Caki2 (cell line): ENCODE measurements around the gene HSD17B1. TPM values are rescaled to one million over a fixed set of nuclear protein-coding genes. Genes with fewer than 3 reads are reported as not detected.
A peak's percentile ranks its signal among the peaks of the same experiment; 100 is the strongest.

Source experiments
- DNase-seq: peaks from one replicate; pipeline ENCODE4 v3.0.0-alpha.2; 2015; ENCODE audit warnings: low read depth
- in situ Hi-C: cut with HindIII; loops from 2 replicates; pipeline ENCODE4 v1.10.0; 2016; ENCODE audit warnings: low sequenced_read_pairs, low pct_unique_long_range_greater_than_20kb, mixed read lengths
- total RNA-seq: library from RNA; depleted of rRNA; stranded (reverse); fragments of >200 nt; shearing (Covaris generic); gene quantifications from 2 replicates; pipeline ENCODE4 v1.2.3, GENCODE V29; 2014; ENCODE audit warnings: low replicate concordance

The HSD17B1 gene
- total RNA-seq, 1 experiment from 2014 or later: not detected

DNA sequence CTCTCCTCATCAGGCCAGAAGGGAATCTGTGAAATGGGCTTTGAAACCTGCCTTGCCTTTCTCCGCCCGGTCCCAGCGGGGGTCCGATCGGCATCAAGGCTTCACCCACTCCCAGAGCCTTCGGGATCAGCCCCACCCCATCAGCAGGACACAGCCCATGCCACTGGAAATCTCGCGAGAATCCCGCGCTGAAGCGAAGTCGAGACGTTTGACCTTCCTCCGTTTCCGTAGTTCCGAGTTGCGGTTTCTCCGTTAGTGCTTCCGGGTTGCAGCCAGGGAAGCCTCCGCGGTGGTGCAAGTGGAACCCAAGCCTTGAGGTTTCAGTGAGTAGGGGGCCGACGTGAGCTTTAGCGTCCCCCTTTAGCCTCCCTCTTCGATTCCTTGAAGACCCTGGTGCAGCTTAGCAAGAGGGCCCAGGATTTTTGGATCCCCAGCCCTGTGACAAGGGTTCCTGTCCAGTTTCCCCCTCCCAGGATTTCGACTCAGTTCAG lies 9.2 kb downstream of the HSD17B1 start, which contains the start of gene COASY:
Gene COASY, plus strand, starts transcription at position 252 of the 491 bp plus-strand sequence. CDS start 475 bp downstream, outside the sequence.
- DNase-seq: peak; percentile 89
- in situ Hi-C loops: no loop called here

DNA sequence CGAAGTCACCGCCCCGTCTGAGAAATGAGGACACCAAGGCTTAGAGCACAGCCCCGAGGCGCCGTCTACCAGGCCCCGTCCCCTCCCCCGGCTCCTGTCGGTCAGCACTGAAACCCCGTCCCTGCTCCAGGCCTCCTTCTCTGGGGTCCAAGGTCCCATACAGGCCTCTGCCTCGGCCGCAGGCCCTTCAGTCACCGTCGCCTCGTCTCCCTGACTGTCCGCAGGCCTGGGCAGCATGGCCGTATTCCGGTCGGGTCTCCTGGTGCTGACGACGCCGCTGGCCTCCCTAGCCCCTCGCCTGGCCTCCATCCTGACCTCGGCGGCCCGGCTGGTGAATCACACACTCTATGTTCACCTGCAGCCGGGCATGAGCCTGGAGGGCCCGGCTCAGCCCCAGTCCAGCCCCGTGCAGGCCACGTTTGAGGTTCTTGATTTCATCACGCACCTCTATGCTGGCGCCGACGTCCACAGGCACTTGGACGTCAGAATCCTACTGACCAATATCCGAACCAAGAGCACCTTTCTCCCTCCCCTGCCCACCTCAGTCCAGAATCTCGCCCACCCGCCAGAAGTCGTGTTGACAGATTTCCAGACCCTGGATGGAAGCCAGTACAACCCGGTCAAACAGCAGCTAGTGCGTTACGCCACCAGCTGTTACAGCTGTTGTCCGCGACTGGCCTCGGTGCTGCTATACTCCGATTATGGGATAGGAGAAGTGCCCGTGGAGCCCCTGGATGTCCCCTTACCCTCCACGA lies 9.8 kb downstream of the HSD17B1 start:
- in situ Hi-C loops: no loop called here
- no peak for DNase-seq

DNA sequence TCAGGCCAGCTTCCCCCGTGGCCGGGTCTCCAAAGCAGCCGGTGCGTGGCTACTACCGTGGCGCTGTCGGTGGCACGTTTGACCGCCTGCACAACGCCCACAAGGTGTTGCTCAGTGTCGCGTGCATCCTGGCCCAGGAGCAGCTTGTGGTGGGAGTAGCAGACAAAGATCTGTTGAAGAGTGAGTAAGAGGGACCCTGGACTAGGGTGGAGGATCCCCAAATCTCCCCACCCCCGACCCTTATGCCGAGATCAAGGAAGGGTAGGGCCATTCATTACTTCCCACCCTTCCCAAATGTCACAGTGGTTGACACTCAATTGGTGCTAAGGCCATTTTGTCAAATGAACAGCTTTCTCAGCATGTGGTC lies 10.4 kb downstream of the HSD17B1 start:
- DNase-seq: peak; percentile 25
- in situ Hi-C loops: no loop called here

DNA sequence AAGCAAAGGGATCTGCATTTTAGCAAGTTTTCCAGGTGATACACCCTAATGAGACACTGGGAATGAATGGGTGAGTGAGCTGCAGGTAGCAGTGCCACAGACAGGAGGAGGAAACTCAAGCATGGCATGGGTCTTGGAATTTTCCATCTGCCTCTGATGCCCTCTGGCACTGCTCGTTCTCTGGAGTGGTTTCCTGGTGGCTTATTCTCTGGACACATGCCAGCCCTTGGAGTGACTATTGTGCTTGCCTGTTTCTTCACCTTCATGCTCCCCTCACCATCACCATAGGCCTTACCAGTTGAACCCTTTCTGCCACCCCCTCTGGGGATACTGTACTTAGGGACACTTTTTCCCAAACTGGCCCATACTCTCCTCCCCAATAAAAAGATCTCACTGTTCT lies 10.8 kb downstream of the HSD17B1 start:
- peak; percentile 65 for DNase-seq
- in situ Hi-C loops: no loop called here

DNA sequence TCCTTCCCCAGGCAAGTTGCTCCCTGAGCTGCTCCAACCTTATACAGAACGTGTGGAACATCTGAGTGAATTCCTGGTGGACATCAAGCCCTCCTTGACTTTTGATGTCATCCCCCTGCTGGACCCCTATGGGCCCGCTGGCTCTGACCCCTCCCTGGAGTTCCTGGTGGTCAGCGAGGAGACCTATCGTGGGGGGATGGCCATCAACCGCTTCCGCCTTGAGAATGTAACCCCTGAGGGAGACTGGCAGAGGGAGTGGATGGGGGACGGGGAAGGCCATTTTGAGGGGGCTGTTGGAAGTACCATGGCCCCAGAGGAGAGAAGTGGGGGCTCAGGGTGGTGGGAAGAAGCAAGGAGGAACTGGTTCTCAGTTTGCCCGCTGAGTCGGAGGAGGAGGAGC lies 11.2 kb downstream of the HSD17B1 start:
- in situ Hi-C loops: no loop called here
- no peak for DNase-seq

DNA sequence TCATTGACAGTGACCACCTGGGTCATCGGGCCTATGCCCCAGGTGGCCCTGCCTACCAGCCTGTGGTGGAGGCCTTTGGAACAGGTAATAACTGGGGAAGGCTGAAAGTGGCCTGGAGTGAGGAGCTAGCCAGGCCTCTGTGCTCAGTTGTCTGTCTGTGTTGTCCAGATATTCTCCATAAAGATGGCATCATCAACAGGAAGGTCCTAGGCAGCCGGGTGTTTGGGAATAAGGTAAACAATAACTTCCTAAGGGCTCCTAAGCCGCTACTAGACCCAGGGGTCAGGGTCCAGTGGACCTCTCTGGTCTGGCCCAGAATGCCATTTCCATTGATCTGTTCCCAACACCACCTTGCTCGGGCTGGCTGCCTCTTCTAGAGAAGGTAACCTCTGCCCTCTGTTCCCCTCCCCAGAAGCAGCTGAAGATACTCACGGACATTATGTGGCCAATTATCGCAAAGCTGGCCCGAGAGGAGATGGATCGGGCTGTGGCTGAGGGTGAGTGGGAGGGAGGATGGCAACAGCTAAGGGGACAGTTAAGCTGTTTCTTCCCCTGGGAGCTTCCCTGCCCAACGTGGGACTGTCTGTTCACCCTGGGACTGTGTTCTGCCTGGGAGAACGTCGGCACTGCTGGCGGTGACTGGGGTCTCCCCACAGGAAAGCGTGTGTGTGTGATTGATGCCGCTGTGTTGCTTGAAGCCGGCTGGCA lies 12.2 kb downstream of the HSD17B1 start:
- in situ Hi-C loops: no loop called here
- DNase-seq: no peak

DNA sequence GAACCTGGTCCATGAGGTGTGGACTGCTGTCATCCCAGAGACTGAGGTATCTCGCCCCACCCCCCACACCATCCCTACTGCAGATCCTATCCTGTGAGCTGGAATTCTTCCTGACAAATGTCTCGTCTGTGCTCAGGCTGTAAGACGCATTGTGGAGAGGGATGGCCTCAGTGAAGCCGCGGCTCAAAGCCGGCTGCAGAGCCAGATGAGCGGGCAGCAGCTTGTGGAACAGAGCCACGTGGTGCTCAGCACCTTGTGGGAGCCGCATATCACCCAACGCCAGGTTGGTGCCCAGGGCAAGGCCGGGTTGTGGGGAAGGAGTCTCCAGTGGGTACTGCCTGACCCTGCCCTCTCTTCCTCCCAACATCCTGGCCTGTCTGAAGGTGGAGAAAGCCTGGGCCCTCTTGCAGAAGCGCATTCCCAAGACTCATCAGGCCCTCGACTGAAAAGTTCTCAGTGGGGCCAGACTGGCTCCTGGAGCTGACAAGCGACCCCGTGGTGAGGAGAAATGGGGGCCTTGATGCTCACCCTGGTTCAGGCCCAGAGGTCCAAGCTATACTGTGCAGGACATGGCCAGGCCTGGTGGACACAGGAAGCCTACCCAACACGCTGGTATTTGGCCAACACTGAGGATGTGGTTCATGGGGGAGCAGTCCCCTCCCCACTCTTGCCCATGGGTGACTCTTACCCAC lies 12.9 kb downstream of the HSD17B1 start:
- in situ Hi-C loops: no loop called here
- DNase-seq: no peak

DNA sequence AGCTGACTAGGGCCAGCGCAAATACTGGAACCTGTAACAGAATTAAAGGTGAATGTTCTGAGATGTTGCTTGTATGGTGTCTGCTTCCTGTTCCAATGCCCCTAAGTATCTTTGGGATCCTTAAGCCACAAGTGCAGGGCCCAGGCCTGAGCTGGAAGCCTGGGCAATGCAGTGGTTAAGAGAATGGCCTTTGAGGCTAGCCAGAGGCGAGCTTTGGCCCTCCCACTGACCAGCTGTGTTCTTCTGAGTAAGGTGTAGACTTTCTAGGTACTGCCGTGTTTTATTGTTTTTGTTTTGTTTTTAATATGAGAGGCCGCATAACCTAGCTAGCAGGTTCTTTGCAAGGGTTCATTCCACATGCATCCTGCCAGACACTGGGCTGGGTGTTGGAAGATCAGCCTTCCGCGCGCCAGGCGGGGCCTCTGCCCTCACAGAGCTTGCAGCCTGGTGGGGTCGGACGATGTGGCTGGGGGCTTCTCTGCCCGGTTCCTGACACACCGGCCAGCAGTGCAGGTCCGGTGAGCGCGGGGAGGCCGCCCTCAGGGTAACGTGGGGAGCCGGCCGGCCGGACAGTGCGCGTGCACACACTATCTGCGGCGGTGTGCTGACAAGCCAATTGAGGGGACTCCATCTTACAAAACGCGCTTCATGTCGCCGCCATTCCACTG lies 13.6 kb downstream of the HSD17B1 start:
- DNase-seq: no peak
- in situ Hi-C loops: no loop called here

DNA sequence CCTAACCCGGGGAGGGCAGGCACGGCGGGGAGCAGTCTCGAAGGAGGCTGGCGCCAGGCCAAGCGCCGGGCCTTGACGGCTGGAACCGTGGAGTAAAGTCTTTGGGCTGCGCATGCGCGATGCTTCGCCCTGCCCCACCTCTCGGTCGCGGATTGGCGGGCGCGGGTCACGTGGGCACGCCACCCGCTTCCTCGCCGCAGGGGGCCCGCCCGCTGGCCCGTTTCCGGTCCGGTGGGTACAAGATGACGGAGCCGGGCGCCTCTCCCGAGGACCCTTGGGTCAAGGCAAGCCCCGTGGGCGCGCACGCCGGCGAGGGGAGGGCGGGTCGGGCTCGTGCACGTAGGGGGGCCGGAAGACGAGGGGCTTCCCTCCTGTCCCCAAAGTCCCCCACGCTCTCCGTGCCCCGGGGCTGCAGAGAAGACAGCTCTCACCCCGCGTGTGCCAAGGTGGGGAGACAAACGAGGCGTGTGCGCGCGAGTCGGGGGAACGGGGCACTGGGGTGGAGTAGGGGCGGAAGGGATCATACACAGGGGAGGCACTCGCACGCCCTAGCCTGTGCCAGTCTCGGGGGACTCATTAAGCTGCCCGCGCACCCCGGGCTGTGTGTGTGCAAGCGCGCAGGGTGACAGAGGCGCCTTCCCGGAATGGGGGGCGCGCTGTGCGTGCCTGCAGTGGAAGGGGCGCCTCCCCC lies 14.3 kb downstream of the HSD17B1 start, which contains the start of gene MLX:
Gene MLX, plus strand, starts transcription at position 218 of the 691 bp plus-strand sequence. Its CDS starts 25 bp downstream, at position 243.
- peak; percentile 83 for DNase-seq
- in situ Hi-C loops: no loop called here

DNA sequence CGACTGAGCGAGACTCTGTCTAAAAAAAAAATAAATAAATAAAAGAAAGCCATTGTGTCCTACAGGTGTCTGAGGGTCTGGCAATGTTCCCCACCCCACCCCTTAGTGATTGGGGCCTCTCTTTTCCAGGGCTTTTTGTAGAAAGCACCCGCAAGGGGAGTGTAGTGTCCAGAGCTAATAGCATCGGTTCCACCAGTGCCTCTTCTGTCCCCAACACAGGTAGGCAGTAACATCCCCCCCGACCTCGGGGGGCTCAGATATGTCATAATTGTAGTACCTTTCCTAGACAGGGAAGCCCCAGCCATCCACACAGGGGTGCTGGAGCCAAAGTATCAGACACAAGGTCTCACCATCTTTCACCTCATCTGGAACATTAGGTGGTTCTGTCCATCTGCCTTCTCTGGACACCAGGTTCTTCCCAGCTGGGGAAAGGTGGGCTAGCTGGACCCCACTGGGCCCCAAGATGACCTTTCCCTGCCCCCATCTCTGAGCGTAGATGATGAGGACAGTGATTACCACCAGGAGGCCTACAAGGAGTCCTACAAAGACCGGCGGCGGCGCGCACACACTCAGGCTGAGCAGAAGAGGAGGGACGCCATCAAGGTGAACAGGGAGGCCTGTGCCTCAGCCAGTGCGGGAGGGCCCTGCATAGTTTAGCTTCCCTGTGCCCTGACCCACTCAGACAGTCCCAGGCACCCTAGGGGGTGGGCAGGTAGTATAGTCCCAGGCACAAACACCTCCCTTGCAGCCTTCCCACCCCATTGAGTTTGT lies 15.8 kb downstream of the HSD17B1 start:
- in situ Hi-C loops: no loop called here
- no peak for DNase-seq

DNA sequence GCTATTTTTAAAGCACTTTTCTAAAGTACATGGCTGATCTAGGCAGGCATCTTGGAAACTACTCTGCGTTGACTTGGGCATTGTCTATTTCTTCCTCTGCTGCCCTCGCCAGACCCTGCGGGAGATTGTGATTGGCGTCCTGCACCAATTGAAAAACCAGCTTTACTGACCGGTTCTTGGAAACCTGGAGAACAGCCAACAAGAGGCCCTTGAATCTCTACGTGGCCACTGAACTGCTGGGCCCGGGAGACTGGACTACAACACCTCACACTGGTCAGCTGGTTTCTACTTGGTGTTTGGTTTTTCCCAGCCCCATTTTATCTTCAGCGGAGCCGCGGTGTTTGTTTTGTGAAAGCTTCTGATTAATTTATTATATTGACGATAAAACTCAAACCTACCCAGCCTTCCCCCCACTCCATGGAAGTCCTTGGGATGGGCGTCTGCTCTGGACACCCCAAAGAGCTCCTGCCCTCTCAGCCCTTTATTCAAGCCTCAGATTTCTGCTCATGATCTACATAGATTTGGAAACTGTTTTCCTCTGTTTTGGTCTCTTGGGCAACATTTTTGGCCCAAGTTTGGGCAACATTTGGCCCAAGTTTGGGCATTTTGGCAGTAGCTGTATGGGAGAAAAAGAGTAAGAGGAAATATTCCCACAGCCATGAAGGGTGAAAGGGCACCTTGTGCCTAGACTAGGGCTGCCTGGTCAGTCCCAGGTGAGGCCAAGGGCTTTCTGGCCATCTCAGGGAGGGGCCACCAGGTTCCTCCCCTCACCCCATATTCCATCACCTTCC lies 18.9 kb downstream of the HSD17B1 start:
- in situ Hi-C loops: no loop called here
- no peak for DNase-seq

DNA sequence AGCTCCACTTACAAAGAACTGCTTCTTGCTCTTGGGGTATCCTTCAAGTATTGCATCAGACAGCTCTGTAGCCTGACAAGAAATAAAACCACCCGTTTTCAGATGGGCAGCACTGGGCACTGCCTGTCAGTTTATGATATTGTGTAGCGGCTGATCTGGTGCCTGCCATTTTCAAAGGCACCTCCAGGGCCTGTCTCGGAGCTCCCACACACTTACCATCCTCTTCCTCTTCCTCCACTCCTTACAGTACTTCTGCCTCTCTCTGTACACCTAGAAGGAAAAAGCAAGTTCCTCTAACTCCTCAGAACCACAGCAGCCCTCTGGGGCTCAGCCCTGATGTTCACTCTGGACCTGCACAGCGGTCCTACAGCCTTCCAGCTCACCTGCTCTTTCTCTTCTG lies 20.4 kb downstream of the HSD17B1 start:
- DNase-seq: no peak
- in situ Hi-C loops: no loop called here

DNA sequence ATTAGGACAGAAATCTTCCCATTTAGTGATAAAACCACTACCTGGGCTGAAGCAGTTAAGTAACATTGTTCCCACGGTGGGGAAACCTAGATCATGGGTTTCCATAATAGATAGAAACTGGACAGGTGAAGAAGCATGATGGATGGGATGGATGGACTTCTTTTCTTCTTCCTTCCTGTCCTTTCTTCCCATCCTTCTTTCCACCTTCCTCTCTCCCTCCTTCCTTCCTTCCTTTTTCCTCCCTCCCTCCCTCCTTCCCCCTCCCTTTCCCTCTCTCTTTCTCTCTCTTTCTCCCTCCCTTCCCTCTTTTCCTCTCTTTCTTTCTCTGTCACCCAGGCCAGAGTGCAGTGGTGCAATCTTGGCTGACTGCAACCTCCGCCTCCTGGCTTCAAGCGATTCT lies 21.7 kb downstream of the HSD17B1 start:
- in situ Hi-C loops: no loop called here

DNA sequence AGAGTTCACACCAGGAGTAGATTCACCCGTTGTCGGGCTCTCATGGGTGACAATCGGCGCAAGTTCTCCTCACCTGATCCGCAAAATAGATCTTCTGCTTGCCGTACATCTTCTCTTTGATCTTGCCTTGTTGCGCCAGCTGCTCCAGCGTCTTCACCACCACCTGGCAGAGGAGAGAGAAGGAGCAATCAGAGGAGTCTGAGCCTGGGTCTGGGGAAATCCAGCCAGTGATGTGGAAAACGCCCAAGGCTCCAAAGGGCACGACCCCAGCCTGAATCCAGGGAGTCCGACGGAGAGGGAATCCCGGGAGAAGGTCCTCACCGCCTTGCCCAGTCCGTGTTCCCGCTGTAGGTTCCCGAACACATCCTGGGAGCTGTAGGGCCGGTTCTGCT lies 24.4 kb downstream of the HSD17B1 start:
- in situ Hi-C loops: no loop called here
- DNase-seq: no peak

More for the DNA sequence above, 21.7 kb downstream of the HSD17B1 start:
- DNase-seq: no peak

DNA sequence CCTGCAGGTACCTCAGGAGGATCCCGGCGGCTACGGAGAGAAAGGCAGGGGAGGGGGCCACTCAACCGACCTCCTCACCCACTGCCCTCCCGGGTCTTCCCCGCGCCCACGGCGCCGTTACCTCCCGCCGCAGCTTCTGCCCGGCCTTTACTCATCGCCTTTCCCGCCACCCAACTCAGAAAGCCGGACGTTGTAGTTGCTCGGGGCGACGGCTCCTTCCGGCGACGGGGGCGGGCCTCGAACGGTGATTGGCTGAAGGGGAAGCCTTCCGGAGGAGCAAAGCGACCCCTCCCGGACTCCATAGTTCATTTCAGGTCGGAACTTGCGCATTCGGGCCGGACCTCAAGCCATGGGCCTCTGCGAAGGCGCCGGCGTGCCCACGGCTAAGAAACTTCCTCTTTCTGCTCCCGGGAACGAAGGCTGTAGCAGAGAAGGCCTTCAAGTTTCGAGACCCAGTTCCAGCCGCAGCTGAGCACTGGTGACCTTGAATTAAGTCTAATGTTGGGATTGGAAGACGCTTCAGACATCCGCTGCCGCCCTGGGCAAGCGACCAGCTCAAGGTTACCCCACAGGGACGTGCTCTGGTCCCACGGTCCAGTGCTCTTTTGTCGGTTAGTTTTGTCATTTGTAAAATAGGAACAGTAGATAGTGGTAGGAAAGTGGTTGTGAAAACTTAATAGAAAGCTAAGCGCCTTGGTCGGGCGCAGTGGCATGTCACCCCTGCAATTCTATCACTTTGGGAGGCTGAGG lies 25.0 kb downstream of the HSD17B1 start, which contains the start of gene PSMC3IP:
Gene PSMC3IP, minus strand, starts transcription at position 198 of the 750 bp plus-strand sequence. Its CDS starts 43 bp downstream, at position 155.
- DNase-seq: peak; percentile 92
- in situ Hi-C loops: no loop called here
